GM19099 (cell line): ENCODE data around the gene DDX56.

Source experiments
- POLR2A ChIP-seq: IDR thresholded peaks from 3 replicates; pipeline ENCODE4 v1.6.1; 2011; ENCODE audit warnings: low read depth; ENCODE audit not compliant: insufficient read length; ENCODE audit errors: extremely low read depth

The DDX56 gene

DNA sequence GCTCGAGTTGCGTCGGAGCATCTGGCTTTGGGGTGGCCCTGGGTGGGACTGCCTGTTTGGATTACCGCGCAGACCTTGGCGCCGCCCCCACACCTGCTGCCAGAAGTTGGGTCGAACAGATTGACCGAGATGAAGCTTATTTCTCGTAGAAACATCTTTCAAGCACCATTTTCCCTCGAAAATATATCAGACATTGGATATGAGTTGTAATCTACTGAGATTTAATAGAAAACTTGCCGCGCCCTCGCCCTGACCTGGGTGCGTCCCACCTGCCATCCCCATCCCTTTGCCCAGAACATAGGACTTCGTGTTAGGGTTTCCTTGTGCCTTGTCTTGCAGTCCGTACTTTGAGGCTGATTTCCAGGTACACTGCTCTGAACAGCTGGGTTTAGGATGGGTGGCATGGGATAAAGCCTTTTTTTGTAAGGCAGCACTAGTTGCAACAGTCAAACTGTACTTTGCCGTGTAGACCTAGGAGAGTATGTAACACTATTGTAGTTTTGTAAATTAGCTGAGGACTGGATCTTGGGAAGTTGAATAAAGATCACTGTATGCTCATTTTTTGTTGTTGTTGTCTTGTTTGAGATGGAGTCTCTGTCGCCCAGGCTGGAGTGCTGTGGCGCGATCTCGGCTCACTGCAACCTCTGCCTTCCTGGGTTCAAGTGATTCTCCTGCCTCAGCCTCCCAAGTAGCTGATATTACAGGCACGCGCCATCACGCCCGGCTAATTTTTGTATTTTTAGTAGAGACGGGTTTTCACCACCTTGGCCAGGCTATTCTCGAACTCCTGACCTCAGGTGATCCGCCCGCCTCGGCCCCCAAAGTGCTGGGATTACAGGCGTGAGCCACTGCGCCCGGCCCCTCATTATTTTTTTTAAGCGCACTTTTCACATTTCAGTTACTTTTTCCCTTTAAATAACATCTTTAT, 33.7 kb upstream of the DDX56 start:
- TF ChIP-seq POLR2A, result no peak

DNA sequence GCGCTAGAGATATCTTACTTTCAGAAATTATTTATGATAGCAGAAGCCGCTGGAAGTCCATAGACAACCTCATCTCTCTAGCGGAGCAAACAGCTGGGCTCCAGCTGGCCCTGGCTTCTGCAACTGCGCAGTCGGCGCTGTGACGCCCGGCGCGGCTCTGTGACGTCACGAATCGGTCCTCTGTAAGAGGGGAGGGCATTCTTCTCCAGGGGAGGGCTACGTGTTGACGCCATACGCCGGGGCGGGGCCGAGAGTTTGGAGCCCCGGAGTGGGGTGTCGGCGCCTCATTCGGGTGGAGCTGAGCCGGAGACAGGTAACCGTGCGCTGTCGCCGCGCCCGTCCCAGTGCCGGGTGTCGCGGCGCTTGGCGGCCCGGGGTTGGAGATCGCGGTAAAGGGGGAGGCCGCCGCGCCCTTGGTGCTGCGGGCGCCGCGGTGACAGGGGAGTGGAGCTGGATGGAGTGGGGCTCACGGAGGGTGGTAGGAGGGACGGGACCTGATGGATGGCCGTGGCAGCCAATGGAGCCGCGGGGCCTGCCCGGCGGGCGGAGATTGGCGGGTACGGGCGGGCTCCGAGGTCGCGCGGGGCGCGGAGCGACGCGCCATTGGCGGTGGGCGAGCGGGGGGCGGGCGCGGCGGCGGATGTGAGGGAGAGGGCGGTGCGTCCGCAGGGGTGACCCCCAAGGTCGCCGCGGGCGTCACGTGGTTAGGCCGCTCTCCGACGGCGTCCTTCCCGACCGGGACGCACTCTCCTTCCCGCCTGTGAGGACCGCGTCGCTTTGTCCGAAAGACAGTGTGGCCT, 32.8 kb upstream of the DDX56 start, which contains the start of gene OGDH:
TSS of gene OGDH (plus strand) at position 287 of the 800 bp plus-strand sequence. CDS start 17,717 bp downstream, outside the sequence.
- TF ChIP-seq POLR2A, result peak; percentile 96

DNA sequence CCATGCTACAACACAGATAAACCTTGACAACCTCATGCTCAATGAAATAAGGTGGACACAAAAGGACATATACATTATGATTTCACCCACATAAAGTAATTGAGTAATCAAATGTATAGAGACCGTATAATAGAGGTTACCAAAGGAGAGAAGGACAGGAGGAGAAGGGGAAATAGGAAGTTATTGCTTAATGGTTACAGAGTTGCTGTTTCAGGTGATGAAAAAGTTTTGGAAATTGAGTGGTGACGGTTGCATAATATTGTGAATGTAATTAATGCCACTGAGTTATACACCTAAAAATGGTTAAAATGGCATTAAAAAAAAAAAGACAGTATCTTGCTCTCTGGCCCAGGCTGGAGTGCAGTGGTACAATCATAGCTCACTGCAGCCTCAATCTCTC, 31.2 kb upstream of the DDX56 start:
- no peak for TF ChIP-seq POLR2A

GRCh38 chr7:44603193-44603592, 29.5 kb upstream of the DDX56 start:
- no peak for TF ChIP-seq POLR2A

DNA sequence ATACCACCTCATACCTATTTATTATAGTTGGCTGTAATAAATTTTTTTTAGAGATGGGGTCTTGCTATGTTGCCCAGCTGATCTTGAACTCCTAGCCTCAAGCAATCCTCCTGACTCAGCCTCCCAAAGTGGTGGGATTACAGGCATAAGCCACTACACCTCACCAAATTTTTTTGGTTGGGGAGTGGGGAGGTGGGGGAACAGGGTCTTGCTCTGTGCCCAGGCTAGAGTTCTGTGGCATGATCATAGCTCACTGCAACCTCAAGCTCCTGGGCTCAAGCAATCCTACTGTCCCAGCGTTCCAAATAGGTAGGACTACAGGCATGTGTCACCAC, 28.8 kb upstream of the DDX56 start:
- no peak for TF ChIP-seq POLR2A

- TF ChIP-seq POLR2A, result no peak
Measured at GRCh38 chr7:44599222-44599621, 25.5 kb upstream of the DDX56 start.

DNA sequence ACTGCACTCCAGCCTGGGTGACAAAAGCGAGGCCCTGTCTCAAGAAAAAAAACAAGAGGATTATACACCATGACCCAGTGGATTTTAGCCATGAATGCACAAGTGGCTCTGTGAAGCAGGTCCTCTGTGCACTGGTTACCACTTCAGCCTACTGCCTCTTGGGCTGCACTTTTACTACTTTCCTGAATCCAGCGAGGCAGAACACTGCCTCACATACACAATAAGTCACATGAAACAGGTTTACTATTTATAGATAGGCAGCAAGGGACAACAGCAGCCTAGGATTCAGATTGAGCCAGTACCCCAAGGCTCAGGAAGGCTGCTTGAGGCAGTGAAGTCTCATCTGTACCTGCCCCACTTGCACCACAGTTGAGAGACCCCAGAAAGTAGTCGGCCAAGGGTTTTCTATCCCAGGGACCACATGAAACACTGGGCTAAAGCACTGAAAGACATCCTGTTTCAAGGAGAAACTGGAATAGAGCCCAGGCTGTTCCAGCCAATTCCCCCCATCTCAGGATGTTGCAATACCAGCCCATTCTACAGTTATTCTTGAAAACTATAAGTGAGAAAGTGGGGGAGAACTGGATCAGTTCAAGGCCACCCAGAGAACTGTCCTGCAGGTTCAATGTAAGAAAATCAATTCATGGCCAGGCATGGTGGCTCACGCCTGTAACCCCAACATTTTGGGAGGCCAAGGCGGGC, 22.4 kb upstream of the DDX56 start:
- no peak for TF ChIP-seq POLR2A

- no peak for TF ChIP-seq POLR2A
Measured at GRCh38 chr7:44590910-44591309, 17.2 kb upstream of the DDX56 start.

DNA sequence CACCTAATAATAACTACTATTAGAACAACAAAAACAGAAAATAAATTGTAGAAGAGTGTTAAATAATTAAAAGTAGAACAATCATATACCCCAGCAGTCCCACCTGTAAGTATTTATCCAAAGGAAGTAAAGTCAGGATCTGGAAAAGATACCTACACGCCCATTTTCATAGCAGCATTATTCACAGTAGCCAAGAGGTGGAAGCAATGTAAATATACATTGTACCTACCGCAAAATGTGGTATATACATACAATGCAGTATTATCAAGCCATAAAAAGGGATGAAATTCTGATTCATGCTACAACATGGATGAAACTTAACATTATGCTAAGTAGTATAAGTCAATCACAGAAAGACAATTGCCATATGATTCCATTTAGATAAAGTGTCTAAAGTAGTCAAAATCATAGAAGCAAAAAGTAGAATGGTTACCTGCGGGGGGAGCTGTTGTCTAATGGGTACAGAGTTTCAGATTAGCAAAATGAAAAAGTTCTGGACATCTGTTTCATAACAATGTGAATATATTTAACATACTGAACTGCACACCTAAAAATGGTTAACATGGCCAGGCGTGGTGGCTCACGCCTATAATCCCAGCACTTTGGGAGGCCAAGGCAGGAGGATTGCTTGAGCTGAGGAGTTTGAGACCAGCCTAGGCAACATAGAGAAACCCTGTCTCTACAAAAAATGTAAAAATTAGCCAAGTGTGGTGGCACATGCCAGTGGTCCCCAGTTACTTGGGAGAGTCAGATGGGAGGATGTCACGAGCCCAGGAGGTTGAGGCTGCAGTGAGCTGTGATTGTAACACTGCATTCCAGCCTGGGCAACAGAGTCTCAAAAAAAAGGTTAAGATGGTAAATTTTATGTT, 14.4 kb upstream of the DDX56 start:
- no peak for TF ChIP-seq POLR2A

- no peak for TF ChIP-seq POLR2A
Measured at GRCh38 chr7:44583146-44583865, 9.6 kb upstream of the DDX56 start.

GRCh38 chr7:44581879-44582603, 8.3 kb upstream of the DDX56 start, which contains the start of gene TMED4:
TSS of gene TMED4 (minus strand) at chr7:44582231. CDS start at chr7:44582206, 25 bp downstream.
- peak; percentile 95 for TF ChIP-seq POLR2A

- no peak for TF ChIP-seq POLR2A
Measured at GRCh38 chr7:44580945-44581878, 7.5 kb upstream of the DDX56 start.

GRCh38 chr7:44576228-44576627, 2.5 kb upstream of the DDX56 start:
- no peak for TF ChIP-seq POLR2A
